ENCODE measurements around the gene ROMO1.

The ROMO1 gene

DNA sequence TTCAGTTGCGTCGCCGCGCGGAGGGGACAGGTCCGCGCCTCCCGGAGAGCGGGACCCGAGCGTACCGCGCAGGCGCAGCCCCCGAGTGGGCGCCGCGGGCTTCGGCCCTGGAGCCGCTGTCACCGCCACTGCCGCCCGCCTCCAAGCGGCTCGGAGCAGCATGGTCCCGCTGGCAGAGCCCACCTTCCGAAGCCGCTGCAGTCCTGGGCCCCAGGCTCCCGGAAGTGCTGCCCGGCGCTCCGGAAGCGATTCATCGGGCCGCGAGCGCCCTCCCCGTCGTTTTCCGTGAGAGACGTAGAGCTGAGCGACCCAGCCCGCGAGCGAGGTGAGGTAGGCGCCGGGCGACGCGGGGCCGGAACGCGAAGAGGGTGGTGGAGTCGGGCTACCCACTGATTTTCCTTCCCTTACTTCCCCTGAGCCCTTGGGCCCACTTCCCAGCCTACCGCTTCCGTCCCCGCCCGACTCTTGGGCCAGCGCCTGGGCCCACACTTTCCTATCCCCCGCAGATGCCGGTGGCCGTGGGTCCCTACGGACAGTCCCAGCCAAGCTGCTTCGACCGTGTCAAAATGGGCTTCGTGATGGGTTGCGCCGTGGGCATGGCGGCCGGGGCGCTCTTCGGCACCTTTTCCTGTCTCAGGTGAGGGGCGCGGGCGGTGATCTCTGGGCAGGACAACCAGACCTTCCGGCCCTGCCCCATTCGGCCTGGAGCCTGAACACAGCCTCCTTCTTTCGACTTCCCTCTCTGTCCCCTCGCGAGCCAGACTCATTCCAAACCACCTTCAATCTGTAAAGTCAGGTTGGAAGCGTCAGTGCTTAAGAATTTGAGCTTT is at the start of gene ROMO1, which contains the start of gene NFS1:
TSS of gene ROMO1 (plus strand) at position 279 of the 830 bp plus-strand sequence. CDS start at position 507, 228 bp downstream.
TSS of gene NFS1 (minus strand) at position 226 of the 830 bp plus-strand sequence. CDS start at position 162, 64 bp downstream.
- peak; percentile 93 for DNase-seq

DNA sequence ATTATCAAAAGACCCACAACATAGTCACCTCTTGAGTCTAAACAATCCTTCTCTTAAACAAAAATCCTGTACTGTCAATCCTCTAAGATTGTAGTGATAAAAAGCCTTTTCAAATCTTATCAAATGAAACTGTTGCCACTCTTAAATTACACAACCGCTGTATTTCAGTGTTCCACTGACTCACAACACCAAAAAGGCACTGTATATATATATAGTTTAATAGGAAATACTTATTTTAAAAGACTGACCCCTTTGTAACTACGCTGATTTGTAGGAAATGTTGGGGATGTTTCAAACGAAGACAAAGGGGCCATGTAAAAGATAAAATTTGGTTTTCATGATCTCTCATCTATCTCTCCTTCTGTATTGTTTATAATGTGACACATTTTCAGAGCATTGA is 48.6 kb upstream of the ROMO1 start:
- DNase-seq, result no peak

DNA sequence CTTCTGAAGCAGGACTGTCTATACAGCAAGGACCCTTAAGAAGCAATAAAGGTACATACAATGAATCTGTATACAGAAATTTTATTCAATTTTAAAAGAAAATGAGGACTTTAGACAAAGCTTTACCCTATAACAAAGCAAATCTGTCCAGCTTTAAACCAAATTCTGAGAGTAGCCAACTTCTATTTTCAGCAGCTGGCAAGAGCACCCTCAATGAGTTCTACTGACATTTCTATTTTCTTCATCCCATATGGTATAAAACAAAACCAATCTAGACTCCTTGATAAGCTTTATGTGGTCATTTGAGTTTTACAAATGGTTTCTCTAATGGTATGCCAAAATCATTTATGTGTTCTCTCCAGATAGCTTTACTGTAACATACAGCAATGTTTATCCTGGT is 47.2 kb upstream of the ROMO1 start:
- DNase-seq, result no peak

DNA sequence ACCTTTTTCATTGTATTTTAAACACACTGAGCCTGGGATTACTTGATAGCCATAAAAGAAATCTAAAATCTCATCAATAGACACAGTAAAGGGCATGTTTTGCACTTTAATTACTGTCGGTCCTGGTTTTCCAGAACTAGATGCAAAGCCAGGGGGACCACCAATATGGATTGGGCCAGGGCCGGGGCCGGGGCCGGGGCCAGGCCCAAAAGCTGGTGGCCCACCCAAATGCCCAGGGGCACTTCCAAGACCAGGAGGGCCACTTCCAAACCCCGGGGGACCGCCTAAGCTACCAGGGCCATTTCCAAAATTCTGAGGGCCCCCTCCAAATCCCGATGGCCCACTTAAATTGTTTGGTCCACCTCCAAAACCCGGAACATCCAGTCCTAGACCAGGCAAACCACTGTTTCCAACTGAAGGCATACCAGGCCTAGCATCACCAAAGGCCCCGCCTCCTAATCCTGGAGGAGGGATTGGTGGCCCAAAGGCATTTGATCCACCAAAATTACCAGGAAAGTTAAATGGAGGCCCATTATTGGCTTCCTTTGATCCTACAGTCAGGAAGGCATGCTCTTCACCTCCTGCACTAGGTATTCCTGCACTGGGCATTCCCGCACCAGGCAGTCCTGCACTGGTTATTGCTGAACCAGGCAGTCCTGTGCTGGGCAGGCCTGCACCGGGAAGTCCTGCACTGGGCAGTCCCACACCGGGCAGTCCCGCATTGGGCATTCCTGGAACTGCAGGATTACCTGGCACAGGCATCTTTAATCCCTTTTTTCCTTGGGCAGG is 46.4 kb upstream of the ROMO1 start:
- no peak for DNase-seq

DNA sequence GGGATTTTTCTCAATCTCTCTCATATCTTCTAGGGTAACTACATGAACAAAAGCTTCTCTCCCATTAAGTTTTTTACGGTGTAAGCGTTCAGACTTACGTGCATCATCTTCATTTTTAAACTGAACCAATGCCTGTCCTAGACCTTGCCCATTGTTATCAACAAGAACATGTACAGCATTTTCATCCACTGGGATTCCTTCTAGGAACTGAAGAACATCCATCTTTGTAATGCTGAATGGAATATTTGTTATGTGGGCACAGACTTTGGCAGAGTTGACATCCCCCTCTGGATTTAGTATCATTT is 45.8 kb upstream of the ROMO1 start:
- no peak for DNase-seq

DNA sequence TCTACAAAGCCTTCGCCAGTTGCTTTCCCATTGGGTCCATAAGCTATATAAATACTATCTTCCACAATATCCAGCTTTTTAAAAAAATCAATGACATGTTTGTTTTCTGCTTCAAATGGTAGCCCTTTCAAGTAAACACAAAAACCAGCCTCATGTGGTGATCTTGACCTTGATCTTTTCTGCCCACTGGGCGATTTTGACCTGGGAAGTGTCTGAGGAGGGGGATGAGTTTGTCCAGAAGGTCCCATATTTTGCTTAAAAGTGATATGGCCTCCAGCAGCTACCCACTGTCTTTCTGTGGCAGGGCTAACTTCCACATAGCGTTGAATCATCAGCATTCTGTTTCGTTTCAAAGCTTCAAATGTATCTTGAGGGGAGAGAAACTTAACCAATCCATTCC is 45.3 kb upstream of the ROMO1 start:
- no peak for DNase-seq

DNA sequence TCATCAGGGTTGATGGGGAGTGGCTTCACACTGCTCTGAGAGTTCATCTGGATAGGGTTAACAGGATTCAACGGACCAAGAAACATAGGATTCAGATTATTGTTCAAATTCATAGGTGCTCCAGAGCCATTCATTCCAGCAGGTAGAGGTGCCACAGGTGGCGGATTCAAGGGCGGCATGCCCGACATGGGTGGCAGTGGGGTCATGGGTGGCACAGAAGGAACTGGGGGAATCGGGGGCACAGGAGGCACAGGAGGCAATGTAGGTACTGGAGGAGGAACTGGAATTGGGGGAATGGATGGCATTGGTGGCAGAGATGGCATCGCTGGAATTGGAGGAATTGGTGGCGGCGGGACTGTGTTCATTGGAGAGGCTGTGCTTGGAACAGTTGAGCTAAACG is 44.8 kb upstream of the ROMO1 start:
- DNase-seq, result no peak

DNA sequence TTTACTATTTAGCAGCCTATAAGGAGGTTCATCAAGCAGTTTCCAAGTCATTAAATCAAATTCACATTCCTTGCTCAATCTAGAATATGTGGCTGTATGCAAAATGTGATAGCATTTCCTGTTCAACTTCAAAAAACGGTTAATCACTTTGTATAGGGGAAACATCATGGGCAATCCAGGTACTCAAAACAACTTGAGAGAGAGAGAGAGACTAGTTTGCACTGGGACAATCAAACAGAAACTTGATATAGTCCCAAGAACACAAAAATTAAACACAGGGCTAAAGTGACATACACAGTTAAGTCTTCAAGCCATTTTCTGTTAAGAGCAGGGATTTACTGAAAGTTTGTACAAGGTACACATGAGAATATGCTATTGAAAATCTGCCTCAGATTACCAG is 41.9 kb upstream of the ROMO1 start:
- no peak for DNase-seq

DNA sequence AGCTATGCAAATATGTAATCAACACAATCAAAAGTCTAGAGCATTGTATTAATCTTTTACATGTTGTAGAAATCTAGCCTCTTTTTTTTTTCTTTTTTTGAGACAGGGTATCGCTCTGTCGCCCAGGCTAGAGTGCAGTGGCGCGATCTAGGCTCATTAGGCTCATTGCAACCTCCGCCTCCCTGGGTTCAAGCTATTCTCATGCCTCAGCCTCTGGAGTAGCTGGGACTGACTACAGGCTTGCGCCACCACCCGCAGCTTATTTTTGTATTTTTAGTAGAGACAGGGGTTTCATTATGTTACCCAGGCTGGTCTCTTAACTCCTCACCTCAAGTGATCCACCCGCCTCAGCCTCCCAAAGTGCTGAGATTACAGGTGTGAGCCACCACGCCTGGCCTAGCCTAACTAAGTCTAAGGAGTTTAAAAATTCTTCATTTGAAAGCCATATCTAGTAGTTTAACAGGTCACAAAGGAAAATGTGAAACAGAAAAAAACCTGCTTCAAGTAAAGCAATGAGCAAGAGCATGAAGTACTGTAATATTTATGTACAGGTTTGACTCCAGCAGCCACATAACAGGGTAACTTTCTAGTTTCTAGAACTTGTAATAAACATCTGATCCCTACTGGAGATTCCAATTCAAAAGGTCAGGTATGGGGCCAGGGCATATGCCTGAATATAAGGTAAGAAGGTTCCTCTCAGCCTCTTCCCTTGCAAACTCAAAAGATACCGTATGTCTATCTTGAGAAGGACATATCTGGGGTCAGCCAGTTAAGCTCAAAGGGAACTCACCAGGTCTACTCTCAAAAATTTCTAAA is 38.9 kb upstream of the ROMO1 start:
- DNase-seq, result no peak

DNA sequence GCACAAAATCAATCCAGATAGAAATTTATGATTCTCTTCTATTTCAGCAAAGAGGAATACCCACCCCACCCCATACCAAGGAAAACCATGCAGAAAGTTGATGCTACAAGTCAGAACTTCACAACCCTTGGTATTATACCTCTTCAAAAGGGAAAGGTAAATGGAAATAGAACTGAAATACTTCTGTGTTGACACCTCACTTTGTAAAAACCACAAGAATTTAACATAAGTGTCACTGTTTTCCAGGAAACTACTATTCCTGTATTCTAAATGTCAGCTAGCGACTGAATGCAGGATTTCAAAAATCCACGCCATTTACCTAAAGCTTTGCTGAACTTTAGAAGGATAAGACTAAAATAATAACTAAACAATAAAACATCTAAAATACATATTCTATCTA is 38.2 kb upstream of the ROMO1 start:
- no peak for DNase-seq

DNA sequence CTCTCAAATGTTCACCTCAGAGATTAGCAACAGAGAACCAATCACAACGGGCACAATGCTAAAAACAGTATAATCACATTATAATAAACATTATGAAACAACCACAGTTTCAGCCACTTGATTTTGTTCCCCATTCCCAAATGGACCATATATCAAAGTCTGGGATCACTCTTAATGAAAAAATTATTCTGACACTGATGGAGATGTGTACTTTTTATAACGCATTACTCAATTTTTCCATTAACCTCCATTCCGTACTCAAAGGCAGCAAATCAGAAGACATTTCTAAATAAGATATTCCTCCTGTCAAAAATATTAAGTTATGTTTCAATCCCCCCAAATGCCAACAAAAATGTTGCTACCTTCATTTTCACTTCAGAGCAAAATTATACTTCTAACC is 37.3 kb upstream of the ROMO1 start:
- no peak for DNase-seq

DNA sequence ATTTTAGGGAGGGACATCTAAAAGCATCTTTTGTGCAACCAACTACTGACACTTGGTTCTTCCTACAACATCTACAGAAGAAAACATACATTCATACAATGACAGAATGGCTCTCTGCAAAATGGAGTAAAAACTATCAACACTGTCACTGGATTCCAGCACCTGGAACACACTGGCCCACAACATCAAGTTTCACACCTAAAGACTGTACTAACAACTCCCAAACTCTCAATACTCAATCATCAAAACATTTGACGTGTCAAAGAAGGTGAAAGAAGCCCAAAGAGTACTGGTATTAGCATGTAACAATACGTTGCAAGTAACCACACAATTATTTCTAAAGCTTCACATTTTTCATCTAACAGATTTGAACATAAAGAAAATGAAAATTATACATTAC is 36.7 kb upstream of the ROMO1 start:
- no peak for DNase-seq

DNA sequence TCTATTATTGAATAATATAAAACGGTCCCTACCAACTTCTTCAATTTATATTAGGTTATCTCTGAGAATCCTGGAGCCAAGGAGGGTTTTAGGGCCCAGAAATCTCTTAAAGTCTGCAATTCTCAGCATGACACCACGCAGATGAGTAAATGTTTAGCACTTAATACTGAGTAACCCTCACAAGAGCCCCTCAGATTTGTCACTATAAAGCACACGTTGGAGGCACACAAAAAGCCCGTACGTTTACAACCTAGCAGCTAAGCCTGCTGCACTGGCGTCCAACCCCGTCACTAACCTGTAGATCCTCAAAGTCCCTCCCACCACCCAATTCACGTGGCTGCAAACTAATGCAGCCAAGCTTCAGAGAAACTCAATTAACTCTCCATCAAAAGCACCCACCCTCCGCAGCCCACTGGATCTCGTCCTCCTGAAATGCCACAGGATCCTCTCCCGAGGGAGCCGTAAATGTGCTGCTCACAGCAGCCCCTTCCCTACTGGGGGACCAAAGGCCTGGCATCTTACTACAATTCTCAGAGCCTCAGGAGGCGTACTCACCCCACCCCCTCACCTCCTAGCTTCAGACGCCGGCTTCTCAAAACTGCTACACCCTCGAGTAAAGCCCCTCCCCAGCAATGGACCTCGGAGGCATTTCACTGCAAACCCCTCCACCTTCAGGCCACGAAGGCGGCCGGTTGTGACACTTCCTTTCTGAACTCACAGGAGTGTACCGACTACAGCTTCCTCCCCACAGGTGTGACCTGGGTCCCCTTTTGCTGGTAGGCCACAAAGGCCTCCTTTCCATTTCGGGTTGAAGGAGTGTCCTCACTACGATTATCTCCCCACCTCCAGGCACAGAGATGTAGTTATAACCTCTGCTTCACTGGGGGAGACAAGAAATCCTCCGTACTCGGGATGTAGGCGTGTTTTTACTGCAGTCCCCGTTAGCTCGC is 35.4 kb upstream of the ROMO1 start:
- peak; percentile 79 for DNase-seq

DNA sequence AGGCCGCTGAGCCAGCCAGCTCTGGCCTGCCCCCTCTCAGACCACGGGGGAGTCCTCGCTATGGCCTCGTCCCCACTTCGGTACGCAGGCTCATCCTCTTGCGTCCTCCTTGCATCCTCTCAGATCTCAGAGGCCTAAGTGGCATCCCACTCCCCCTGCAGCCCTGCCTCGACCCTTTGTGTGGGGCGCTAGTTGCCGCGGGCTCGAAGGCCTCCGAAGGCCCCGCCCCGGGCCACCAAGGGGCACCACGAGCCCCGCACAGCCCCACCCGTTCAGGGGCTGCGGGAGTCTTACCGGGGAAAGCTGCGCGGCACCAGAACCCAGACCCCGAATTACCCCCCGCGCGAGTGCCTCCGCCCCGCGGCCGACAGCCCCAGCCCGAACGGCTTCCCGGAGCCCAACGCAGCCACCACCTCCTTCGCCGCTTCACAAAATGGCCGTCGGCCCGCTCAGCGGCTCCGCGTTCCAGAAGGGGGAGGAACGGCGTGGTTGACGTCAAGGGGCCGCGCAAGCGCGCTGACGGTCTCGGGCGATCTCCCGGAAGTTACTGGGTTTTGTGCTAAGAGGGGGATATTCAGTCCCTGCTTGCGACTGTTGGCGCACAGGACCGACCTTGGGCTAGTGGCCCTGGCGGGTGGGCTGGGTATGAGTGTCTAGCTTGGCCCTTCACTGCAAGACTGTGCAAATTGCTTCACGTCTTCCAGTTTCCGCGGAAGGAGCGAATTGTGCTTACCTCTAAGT is 34.6 kb upstream of the ROMO1 start, which contains the start of the genes CPNE1 and RBM12:
TSS of gene CPNE1 (minus strand) at position 435 of the 741 bp plus-strand sequence. CDS start 31,977 bp downstream, outside the sequence.
TSS of gene RBM12 (minus strand) at position 435 of the 741 bp plus-strand sequence. CDS start 9,578 bp downstream, outside the sequence.
- peak; percentile 98 for DNase-seq

DNA sequence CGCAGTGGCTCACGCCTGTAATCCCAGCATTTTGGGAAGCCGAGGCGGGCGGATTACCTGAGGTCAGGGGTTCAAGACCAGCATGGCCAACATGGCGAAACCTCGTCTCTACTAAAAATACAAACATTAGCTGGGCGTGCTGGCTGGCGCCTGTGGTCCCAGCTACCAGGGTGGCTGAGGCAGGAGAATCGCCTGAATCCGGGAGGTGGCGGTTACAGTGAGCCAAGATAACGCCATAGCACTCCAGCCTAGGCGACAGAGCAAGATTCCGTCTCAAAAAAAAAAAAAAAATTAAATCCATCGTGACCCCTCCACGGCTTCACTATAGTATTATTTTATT is 33.3 kb upstream of the ROMO1 start:
- no peak for DNase-seq

DNA sequence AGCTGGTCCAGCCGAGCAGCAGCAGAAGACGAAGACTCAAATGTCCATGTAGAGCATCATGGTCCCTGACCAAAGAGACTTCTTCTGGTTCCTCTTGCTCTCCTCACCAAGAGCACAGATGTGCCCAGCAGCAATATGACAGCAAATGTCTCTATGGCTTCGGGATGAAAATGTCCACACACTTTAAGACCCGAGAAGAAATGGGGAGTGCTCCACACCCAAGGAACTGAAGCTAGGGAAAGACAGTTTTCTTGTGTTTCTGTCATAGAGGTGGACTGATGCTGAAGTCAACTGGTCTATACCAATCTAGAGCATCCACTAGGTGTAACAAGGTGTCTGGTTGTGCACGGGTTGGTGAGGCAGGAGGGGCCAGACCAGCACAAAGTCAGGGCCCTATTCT is 30.0 kb upstream of the ROMO1 start:
- no peak for DNase-seq

DNA sequence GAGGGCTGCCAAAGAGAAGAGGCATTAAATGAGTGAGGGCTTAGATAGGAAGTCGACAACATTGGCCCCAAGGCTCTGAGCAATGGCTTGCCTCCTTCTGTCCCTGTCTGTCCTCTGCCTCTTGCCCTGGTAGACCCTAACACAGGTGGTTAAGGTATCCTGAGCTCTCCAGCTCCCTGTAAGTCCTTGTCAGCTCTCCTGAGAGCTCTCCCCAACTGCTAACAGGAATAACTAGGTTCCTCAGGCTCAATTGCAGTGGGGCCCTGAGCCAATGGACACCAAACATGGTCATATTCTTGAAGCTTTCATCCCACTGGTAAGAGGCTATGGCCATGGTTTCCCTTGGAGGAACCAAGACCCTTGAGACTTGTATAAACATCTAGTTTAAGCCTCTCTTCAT is 29.5 kb upstream of the ROMO1 start:
- no peak for DNase-seq

DNA sequence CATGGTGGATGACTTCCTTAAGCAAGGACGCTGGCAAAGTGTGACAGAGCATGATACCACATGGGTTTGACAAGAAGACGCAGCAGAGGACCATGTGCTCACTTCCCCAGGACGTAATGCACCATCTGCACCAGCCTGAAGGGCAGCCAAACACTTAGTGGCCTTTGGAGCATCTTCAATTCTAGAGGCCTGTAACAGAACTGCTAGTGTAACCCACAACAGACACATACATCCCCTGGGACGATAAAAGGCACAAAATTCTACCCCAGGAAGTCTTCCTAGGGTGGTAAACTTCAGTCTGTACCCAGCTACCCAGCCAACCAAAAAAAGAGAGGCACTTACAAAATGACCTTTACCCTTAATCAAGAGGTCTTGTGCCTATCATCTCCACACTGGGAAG is 25.3 kb upstream of the ROMO1 start:
- DNase-seq, result no peak

DNA sequence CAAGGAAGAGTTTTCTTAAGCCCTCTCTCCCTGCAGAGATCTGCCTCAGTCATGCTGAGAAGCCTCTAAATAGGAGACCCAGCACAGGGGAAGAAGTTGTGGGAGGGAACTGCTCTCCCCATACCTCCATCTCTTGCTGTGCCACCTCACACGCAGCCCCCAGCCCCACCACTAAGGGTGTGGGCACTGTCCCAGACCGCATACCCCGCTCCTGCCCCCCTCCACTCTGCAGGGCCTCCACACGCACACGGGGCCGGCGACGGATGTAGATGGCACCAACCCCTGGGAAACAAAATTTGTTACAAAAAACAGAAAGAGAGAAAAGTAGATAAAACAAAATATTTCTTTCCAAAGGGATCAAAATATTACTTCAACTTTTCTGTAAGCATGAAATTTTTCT is 24.3 kb upstream of the ROMO1 start:
- no peak for DNase-seq

DNA sequence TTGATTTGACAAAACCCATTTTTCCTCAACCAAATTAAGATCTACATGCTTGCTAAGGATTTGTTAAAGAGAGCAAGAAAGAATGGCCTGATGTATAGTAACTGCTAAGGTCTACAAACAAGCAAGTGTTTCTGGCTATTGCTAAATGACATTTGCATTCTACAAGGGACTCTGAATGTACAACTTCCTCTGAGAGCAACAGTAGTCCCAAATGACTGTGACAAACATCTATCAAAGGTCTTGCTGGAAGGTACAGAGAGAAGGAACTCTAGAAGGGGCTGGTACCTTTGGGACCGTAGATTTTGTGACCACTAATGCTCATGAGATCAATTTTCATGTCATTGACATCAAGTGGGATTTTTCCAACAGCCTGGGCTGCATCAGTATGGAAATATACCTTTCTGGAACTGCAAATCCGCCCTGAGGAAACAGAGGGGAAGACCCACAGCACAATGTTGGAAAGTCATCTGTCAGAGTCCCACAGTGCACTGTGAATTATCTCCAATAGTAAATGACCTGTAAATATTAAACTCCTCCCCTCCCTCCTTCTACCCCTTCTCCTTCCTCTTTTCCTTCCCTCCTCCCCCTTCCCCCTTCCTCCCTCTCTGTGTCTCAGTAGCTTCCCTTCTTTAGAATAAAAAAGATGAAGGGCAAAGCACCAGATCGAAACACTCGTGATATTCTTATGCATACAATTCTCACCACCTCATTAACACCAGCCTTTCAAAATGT is 18.6 kb upstream of the ROMO1 start:
- no peak for DNase-seq

DNA sequence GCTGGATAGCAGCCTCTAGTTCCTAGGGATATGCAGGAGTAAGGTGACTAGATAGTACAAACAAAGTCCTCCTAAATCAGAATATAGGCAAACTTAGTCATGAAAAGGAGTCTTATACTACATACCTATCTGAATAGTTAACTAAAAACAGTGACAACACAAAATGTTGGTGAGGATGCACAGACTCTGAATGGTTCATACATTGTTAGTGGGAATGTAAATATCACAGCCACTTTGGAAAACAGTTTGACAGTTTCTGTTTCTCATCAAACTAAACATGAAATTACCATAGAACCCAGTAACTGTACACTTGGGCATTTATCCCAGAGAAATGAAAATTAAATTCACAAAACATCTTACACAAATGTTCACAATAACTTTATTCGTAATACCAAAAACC is 17.2 kb upstream of the ROMO1 start:
- DNase-seq, result no peak

Measured in NCI-H69 (cell line).